Lower lobe of right lung (tissue), 2 donors: Measurements from ENCODE around the gene TSPAN5. TPM values are rescaled to one million over a fixed set of nuclear protein-coding genes. Genes with fewer than 3 reads are reported as not detected.
A peak's percentile ranks its signal among the peaks of the same experiment; 100 is the strongest.

ENCODE experiments used
- ATAC-seq, 2 donors: fragments of 200-7000 bp; cut with Tn5 transposase; one replicate each; pipeline ENCODE4 v1.9.1; 2020 to 2022; ENCODE audit warnings: mild to moderate bottlenecking in 2 of 2, moderate library complexity in 2 of 2
- DNase-seq: peaks from one replicate; pipeline ENCODE4 v3.0.0-alpha.2; 2020
- H3K27ac ChIP-seq: fragments of 200-600 bp; one replicate; pipeline ENCODE4 v1.8.0; 2022
- H3K27me3 ChIP-seq: fragments of 200-600 bp; one replicate; pipeline ENCODE4 v1.8.0; 2022; ENCODE audit warnings: low read depth
- H3K36me3 ChIP-seq: fragments of 200-600 bp; one replicate; pipeline ENCODE4 v1.8.0; 2022; ENCODE audit warnings: mild to moderate bottlenecking
- H3K4me1 ChIP-seq: fragments of 200-600 bp; one replicate; pipeline ENCODE4 v1.8.0; 2022
- H3K4me3 ChIP-seq: fragments of 200-600 bp; one replicate; pipeline ENCODE4 v1.8.0; 2022; ENCODE audit warnings: mild to moderate bottlenecking
- H3K9me3 ChIP-seq: fragments of 200-600 bp; one replicate; pipeline ENCODE4 v1.8.0; 2022
- CTCF ChIP-seq: fragments of 200-600 bp; IDR thresholded peaks from one replicate; pipeline ENCODE4 v1.8.0; 2022; ENCODE audit warnings: antibody characterized with exemption, mild to moderate bottlenecking
- intact Hi-C: fragments of 100-400 bp; cut with DNase I; formaldehyde crosslinking; loops from one replicate; pipeline ENCODE4 v1.11.0; 2022
- total RNA-seq: library from RNA; stranded (reverse); fragmentation: NEBNext Ultra II Directional; extraction: Animal tissue kit (Norgen Biotek cat#: 25700); gene quantifications from one replicate; pipeline ENCODE4 v1.2.1, GENCODE V29; 2021
- donor health status: DM: no; HTN: yes; CAD: no; lungs with severe emphysema.

The TSPAN5 gene
- total RNA-seq, 1 donor from 2014 or later = 5.7 TPM

GRCh38 chr4:98663226-98664006, 5.0 kb upstream of the TSPAN5 start:
- H3K4me1 ChIP-seq = peaks cover 10% of the 10 kb centered on the region
- no peak overlapping the region for H3K4me3 ChIP-seq
- H3K27ac ChIP-seq = peak overlapping the region; percentile 53
- ATAC-seq (no peak), DNase-seq (no peak)
- no peak for TF ChIP-seq CTCF
- H3K27me3 ChIP-seq = no peaks in the 10 kb centered on the region
- intact Hi-C loops = no loop called here
- H3K9me3 ChIP-seq = no peaks in the 10 kb centered on the region
- no peaks in the 10 kb centered on the region for H3K36me3 ChIP-seq

DNA sequence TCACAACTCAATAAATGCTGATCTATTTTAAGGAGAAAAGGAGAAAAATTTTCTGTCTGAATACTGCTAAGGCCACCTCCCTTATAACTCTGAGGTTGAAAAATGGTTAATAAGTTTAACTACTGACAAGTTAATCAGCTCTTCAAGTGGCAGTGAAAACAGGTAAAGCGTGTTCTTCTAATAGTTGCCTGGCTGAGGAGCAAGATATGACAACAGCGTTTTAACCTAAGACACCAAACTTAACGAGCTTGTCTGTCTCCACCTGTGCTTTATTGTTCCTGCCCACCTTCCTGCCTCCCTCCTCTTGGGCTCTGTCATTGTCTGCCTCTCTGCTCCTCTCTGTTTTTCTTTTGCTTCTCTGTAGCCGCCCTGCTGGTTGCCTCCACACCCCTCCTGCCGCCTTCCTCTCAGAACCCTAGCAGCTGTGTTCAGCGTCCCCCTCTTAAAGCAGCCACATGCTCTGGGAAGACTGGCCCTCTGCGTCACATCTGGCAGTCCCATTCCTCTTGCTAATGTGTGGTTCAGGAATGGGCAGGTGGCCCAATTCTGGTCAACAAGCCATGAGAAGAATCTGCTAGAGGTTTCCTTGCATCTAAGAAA, 4.3 kb upstream of the TSPAN5 start:
- Histone ChIP-seq H3K27ac (peak overlapping the region; percentile 53), H3K27me3 (no peaks in the 10 kb centered on the region), H3K9me3 (no peaks in the 10 kb centered on the region), H3K4me1 (peaks cover 12% of the 10 kb centered on the region), H3K36me3 (no peaks in the 10 kb centered on the region), H3K4me3 (no peak overlapping the region)
- ATAC-seq = no peak
- TF ChIP-seq CTCF = no peak
- no peak for DNase-seq
- intact Hi-C loops = no loop called here

DNA sequence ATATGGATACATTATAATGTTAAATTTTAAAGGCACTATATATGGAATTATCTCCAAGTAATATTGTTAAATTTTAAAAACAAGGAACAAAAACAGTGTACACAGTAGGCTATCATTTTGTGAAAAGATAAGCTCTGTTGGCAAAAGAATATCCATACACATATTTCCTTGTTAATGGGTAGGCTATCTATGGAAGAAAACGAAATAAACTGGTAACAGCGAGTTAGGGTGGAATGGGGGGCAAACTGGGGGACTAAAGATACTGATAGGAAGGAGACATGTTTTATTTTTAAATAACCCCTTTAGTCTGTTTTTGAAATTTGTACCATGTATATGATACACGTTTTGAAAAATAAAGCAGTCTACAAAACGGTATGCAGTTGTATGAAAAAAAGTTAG, 3.6 kb upstream of the TSPAN5 start:
- no peaks in the 10 kb centered on the region for H3K27me3 ChIP-seq
- TF ChIP-seq CTCF = no peak
- H3K9me3 ChIP-seq = no peaks in the 10 kb centered on the region
- DNase-seq (no peak), ATAC-seq (no peak)
- H3K27ac ChIP-seq = no peak overlapping the region
- peaks cover 19% of the 10 kb centered on the region for H3K4me1 ChIP-seq
- no peak overlapping the region for H3K4me3 ChIP-seq
- intact Hi-C loops = no loop called here
- H3K36me3 ChIP-seq = no peaks in the 10 kb centered on the region

- Histone ChIP-seq H3K36me3 (no peaks in the 10 kb centered on the region), H3K4me1 (peaks cover 24% of the 10 kb centered on the region), H3K27me3 (no peaks in the 10 kb centered on the region), H3K4me3 (no peak overlapping the region), H3K27ac (no peak overlapping the region), H3K9me3 (no peaks in the 10 kb centered on the region)
- no peak for TF ChIP-seq CTCF
- peak in 1 of 2 donors; percentile 53 for ATAC-seq
- intact Hi-C loops = no loop called here
- no peak for DNase-seq
These were observed 3.1 kb upstream of the TSPAN5 start for GRCh38 chr4:98661371-98662054.

DNA sequence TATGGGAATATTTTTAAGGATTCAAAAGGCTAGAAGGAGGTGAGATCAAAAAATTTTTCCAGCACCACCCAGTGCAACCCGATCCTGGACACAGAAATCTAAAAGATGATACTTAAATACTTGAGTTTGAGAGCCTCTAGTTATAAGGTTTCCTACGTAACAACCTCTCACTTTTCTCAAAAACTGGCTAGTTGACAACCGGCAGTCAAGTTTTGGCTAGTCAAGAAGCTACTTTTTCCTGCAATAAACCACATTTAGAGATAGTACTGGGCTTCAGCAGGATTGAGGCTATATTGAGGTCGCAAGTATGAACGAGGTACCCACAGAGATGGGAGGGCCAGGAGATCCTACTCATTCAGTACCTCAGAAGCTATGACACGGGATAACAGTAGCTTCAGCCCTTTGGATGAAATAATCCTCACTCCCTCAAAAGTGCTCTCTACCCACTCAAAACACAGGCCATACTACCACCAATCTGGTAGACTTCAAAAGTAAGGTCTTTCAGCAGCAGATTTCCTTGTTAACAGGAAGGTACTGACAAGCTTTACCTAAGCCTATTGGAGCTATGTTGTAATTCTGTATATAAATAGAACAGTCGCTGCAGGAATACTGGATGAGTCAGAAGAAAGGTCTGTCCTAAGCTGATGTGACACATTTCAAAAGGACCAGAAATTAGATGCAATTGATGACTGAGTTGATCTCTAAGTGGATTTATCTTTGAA, 1.5 kb upstream of the TSPAN5 start:
- peak in 1 of 2 donors; percentile 47 for ATAC-seq

More for the DNA sequence above, 1.5 kb upstream of the TSPAN5 start:
- Histone ChIP-seq H3K27me3 (no peaks in the 10 kb centered on the region), H3K9me3 (no peaks in the 10 kb centered on the region), H3K4me3 (peak overlapping the region; percentile 61), H3K27ac (no peak overlapping the region), H3K36me3 (no peaks in the 10 kb centered on the region), H3K4me1 (peaks cover 24% of the 10 kb centered on the region)
- intact Hi-C loops = no loop called here
- no peak for TF ChIP-seq CTCF
- no peak for DNase-seq
